GM21367 (cell line): ENCODE measurements around the gene ATP6V1A.

ENCODE experiments used
- ATAC-seq: cut with Tn5 transposase; IDR thresholded peaks from one replicate; pipeline ENCODE4 v1.9.1; 2021; ENCODE audit not compliant: unreplicated experiment

Gene ATP6V1A

GRCh38 chr3:113746548-113747282 is at the start of gene ATP6V1A:
TSS of gene ATP6V1A (plus strand) at chr3:113747035. CDS start at chr3:113778754, 31,719 bp downstream.
- peak; percentile 29 for ATAC-seq

- ATAC-seq = no peak
These were observed 49.2 kb upstream of the ATP6V1A start for GRCh38 chr3:113697500-113698090.

DNA sequence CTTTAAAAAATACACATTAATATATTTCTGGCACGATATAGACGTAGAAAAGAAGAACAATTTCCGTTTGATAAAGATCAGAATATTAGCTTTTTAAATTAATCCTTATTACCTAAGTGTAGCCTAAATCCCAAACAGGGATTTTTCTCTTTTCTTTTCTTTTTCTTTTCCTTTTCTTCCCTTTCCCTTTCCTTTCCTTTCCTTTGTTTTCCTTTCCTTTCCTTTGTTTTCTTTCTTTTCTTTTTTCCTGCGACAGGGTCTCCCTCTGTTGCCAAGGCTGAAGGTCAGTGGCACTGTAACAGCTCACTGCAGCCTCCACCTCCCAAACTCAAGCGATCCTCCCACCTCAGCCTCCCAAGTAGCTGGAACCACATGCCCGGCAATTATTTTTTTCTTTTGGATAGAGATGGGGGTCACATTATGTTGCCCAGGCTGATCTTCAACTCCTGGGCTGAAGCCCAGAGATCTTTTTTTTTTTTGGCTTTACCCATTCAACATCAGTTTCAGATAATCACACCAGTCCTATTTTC is 48.6 kb upstream of the ATP6V1A start:
- ATAC-seq = no peak

GRCh38 chr3:113698956-113699355 is 47.9 kb upstream of the ATP6V1A start:
- no peak for ATAC-seq

DNA sequence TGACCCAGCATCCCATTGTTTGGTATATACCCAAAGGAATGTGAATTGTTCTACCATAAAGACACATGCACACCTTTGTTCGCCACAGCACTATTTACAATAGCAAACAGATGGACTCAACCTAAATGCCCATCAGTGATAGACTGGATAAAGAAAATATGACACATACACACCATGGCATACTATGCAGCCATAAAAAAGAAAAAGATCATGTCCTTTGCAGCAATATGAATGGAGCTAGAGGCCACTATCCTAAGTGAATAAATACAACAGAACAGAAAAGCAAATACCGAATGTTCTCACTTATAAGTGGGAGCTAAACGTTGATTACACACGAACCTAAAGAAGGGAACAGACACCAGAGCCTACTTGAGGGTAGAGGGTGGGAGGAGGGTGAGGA is 39.0 kb upstream of the ATP6V1A start:
- ATAC-seq = no peak

DNA sequence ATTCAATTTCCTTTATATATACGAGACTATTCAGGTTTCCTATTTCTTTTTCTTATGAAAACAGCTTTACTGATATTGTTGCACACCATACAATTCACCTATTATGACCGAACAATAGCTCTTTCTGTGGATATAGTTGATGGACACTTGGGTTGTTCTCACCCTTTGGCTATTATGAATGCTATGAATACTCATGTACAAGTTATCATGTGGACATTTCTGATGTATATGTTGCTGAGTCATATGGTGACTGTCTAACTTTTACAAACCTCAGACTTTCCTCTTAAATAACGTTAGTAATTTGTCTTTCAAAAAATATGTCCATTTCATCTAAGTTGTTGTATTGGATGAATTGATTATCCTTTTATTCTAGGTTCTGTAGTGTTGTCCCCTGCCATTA is 34.7 kb upstream of the ATP6V1A start:
- ATAC-seq = no peak

DNA sequence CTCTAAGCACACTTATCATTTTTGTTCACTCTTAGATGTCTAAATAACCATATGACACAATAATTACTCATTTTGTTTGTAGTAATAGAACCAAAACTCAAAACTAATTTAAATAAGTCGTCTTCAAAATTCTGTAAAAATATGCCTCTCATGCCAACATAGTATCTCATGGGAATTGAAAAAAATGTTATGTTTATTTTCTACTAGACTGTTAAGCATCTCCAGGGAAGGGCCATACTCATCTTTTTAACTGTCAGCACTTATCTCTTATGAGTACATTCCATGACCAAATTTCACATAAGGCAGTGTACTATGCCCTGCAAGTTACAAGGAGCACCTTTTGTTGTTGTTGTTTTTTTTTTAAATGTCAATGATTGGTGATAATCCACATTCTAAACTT is 32.1 kb upstream of the ATP6V1A start:
- ATAC-seq = no peak

GRCh38 chr3:113717308-113717707 is 29.5 kb upstream of the ATP6V1A start:
- ATAC-seq = no peak

DNA sequence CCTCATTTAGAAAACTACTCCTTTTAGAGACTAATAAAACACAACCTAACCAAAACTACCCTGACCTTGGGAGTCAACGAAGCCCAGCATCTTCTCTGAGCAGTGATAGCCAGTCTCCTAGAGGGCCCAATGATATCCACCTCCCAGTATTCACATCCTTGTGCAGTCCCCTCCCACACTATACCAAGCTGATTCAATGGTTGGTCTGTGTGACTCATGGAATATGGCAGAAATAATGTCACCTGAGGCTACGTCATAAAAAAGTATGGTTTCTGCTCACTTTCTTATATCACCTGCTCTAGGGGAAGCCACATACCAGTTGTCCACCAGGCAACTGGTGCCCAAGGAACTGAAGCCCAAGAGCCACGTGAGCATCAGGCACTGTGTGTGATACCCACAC is 29.0 kb upstream of the ATP6V1A start:
- no peak for ATAC-seq

GRCh38 chr3:113719294-113719693 is 27.5 kb upstream of the ATP6V1A start:
- no peak for ATAC-seq

DNA sequence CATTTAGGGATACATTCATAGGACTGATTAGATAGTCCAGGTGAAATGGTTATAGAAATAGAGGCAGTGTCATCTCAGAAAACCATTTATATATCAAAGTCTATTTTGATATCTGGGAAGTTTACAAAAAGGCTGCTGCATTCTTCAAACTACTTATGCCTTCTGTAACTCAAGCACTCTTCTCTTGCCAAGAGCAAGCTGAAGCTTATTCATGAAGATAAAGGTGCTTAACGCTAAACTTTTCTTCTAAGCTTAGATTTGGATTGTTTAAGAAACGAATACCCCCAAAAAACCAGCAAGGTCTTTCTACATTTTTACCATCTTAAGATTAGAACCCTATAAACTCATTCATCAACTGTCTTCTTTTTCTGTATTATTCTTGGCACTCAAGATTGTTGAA is 27.1 kb upstream of the ATP6V1A start:
- no peak for ATAC-seq

GRCh38 chr3:113721636-113722035 is 25.2 kb upstream of the ATP6V1A start:
- no peak for ATAC-seq

- ATAC-seq = no peak
These were observed 18.2 kb upstream of the ATP6V1A start for GRCh38 chr3:113728661-113729060.

- no peak for ATAC-seq
These were observed 16.3 kb upstream of the ATP6V1A start for GRCh38 chr3:113730550-113730949.

DNA sequence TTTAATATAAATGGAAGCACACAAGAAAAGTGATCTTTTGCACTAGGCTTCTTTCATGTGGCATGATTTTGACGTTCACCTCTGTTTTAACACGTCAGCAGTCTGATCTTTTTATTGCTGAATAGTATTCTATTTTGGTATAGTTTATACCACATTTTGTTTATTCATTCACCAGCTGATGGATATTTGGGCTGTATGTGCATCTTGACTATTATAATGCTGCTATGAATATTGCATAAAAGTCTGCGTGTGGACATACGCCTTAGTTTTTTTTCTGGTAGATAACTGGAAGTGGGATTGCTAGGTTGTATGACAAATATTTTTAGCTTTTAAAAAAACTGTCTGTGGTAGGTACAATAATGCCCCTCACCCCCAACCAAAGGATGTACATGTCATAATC is 15.1 kb upstream of the ATP6V1A start:
- ATAC-seq = no peak

DNA sequence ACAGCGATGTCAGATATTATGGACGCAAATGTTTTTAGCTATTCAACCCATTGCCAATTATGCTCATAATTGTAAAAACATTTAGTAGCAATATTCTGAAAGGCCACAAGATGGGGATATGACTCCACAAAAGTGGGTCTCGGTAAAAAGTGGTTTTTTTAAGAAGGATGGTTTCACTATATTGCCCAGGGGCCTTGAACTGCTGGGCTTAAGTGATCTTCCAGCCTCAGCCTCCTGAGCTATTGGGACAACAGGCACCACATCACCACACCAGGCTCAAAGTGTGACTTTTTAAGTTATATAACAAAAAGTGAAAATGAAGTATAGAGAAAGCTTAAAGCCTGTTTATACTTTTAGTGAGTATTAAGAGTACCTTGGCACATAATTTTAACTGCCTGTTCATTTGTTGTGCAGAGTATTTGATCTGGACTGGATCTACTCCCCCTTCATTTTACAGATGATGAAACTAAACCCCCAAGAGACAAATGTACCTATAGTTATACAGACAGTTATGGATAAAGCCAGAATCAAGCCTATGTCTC is 10.2 kb upstream of the ATP6V1A start:
- ATAC-seq = no peak

GRCh38 chr3:113741086-113741485 is 5.7 kb upstream of the ATP6V1A start:
- no peak for ATAC-seq

GRCh38 chr3:113741620-113742019 is 5.2 kb upstream of the ATP6V1A start:
- no peak for ATAC-seq

DNA sequence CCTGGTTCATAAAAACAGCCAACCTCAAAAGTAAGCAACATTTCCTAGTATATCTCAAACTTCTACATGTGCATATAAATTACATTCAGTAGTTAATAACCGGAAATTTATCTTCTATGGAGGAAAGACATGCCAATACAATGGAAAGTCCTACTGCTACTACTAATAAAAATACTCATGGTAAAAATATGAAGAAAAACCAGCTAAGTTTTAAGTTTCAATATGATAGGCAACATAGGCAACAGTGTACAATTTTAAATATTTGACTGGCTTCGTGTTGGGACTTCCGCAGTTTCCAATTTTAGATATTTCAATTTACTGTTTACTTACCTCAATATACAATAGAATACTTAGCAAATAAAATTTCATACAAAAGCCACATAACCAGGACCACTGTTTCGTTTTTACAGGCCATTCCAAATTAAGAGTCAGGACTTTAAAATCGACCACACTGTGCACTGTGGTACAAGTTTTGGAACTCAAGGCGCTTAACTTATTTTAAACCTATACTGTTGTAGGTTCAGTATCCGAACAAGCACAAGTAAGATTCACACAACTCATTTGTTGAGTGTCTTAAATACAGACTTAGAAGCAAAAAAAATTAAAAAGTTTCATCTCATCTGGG is 3.7 kb upstream of the ATP6V1A start:
- ATAC-seq = no peak

GRCh38 chr3:113744941-113745755 is 1.7 kb upstream of the ATP6V1A start:
- ATAC-seq = peak; percentile 48
